Stromal cell of bone marrow (primary cell): ENCODE data around the gene CEBPZOS.

Source experiments
- DNase-seq: peaks from one replicate; pipeline ENCODE4 v3.0.0-alpha.2; 2012; ENCODE audit warnings: low read depth

CEBPZOS gene

GRCh38 chr2:37196320-37197195 is at the start of gene CEBPZOS:
Gene CEBPZOS (plus strand): TSS chr2:37196496. CDS start chr2:37199705, 3,209 bp downstream.
- DNase-seq, result peak; percentile 39

- no peak for DNase-seq
Observed at GRCh38 chr2:37148325-37148724, 48.0 kb upstream of the CEBPZOS start.

- no peak for DNase-seq
Observed at GRCh38 chr2:37149626-37150322, 46.5 kb upstream of the CEBPZOS start.

- no peak for DNase-seq
Observed at GRCh38 chr2:37153224-37153623, 43.1 kb upstream of the CEBPZOS start.

GRCh38 chr2:37154785-37155184 is 41.5 kb upstream of the CEBPZOS start:
- DNase-seq, result no peak

GRCh38 chr2:37156071-37156856 is 40.0 kb upstream of the CEBPZOS start:
- no peak for DNase-seq

GRCh38 chr2:37156857-37157714 is 39.2 kb upstream of the CEBPZOS start, which contains the start of gene EIF2AK2:
Gene EIF2AK2 (minus strand): TSS chr2:37156980. CDS start chr2:37147806, 9,174 bp downstream.
- peak; percentile 80 for DNase-seq

GRCh38 chr2:37164757-37165156 is 31.5 kb upstream of the CEBPZOS start:
- DNase-seq, result no peak

- no peak for DNase-seq
Observed at GRCh38 chr2:37167636-37168180, 28.6 kb upstream of the CEBPZOS start.

- DNase-seq, result no peak
Observed at GRCh38 chr2:37168217-37168981, 27.9 kb upstream of the CEBPZOS start.

- DNase-seq, result no peak
Observed at GRCh38 chr2:37171624-37171950, 24.7 kb upstream of the CEBPZOS start.

- DNase-seq, result no peak
Observed at GRCh38 chr2:37173741-37174140, 22.6 kb upstream of the CEBPZOS start.

GRCh38 chr2:37180006-37180639 is 16.2 kb upstream of the CEBPZOS start:
- DNase-seq, result no peak

- DNase-seq, result no peak
Observed at GRCh38 chr2:37180640-37181039, 15.7 kb upstream of the CEBPZOS start.

- no peak for DNase-seq
Observed at GRCh38 chr2:37181726-37182684, 14.3 kb upstream of the CEBPZOS start.

- DNase-seq, result no peak
Observed at GRCh38 chr2:37188570-37188969, 7.7 kb upstream of the CEBPZOS start, which contains the start of gene SULT6B1. Gene SULT6B1 (minus strand): TSS chr2:37188670. CDS start chr2:37188640, 30 bp downstream.

- DNase-seq, result peak; percentile 80
Observed at GRCh38 chr2:37189452-37190153, 6.7 kb upstream of the CEBPZOS start.

GRCh38 chr2:37190290-37190689 is 6.0 kb upstream of the CEBPZOS start:
- DNase-seq, result no peak
